K562 (cell line): ENCODE data around the gene ALS2. TPM values are rescaled to one million over a fixed set of nuclear protein-coding genes. Genes with fewer than 3 reads are reported as not detected.

Experiments used
- ASH1L ChIP-seq: fragments of 450-650 bp; IDR thresholded peaks from 2 replicates; pipeline ENCODE4 v1.6.1; 2018; ENCODE audit warnings: borderline replicate concordance, mild to moderate bottlenecking, low read depth; ENCODE audit not compliant: partially characterized antibody
- BCOR ChIP-seq: fragments of 450-650 bp; IDR thresholded peaks from 2 replicates; pipeline ENCODE4 v1.6.1; 2016
- CBFA2T2 ChIP-seq: fragments of 450-650 bp; conservative IDR thresholded peaks from 2 replicates; pipeline ENCODE4 v1.6.1; 2017; ENCODE audit warnings: mild to moderate bottlenecking
- CREBBP ChIP-seq: IDR thresholded peaks from one replicate; pipeline ENCODE4 v1.6.1; 2012; ENCODE audit warnings: low read depth, mild to moderate bottlenecking, control low read depth, inconsistent platforms, low read length
- CTCF ChIP-seq, 3 experiments: IDR thresholded peaks in 2 of 3; conservative IDR thresholded peaks in 1 of 3; 2 replicates each; pipeline ENCODE4 v1.5.1; 2011 to 2012; ENCODE audit warnings: low read length in 3 of 3, mild to moderate bottlenecking in 3 of 3, control low read depth in 2 of 3, improper control_type of control experiment in 1 of 3, inconsistent platforms in 1 of 3, low read depth in 1 of 3, mixed read lengths in 1 of 3, moderate library complexity in 1 of 3; ENCODE audit not compliant: insufficient read depth in 2 of 3
- HMG20A ChIP-seq: fragments of 450-650 bp; formaldehyde crosslinking; conservative IDR thresholded peaks from 2 replicates; pipeline ENCODE4 v1.4.0; 2020; ENCODE audit warnings: mild to moderate bottlenecking, mixed read lengths
- IRF2 ChIP-seq: sonication (generic); formaldehyde crosslinking; IDR thresholded peaks from 2 replicates; pipeline ENCODE4 v1.8.1; 2022; ENCODE audit warnings: mild to moderate bottlenecking, missing genetic modification reagents
- KAT2B ChIP-seq: IDR thresholded peaks from one replicate; pipeline ENCODE4 v1.6.1; 2012; ENCODE audit warnings: low read depth, mild to moderate bottlenecking, control low read depth, inconsistent platforms, low read length, moderate library complexity
- KHSRP ChIP-seq: fragments of 450-650 bp; IDR thresholded peaks from 2 replicates; pipeline ENCODE4 v1.6.1; 2017
- NFATC3 ChIP-seq: fragments of 450-650 bp; IDR thresholded peaks from 2 replicates; pipeline ENCODE4 v1.6.1; 2017; ENCODE audit warnings: mild to moderate bottlenecking
- PML ChIP-seq: IDR thresholded peaks from 2 replicates; pipeline ENCODE4 v1.6.1; 2012; ENCODE audit warnings: low read length, inconsistent platforms
- POLR2AphosphoS2 ChIP-seq: IDR thresholded peaks from 2 replicates; pipeline ENCODE4 v1.6.1; 2012; ENCODE audit warnings: low read length, improper control_type of control experiment
- PREB ChIP-seq: sonication (generic); formaldehyde crosslinking; IDR thresholded peaks from 2 replicates; pipeline ENCODE4 v1.8.1; 2023; ENCODE audit warnings: mild to moderate bottlenecking, missing genetic modification reagents
- SLC30A9 ChIP-seq: fragments of 250-450 bp; sonication (Bioruptor Pico); IDR thresholded peaks from 2 replicates; pipeline ENCODE4 v1.8.0; 2022; ENCODE audit warnings: mild to moderate bottlenecking, moderate library complexity
- TGIF2 ChIP-seq: sonication (generic); formaldehyde crosslinking; IDR thresholded peaks from 2 replicates; pipeline ENCODE4 v1.8.1; 2022; ENCODE audit warnings: mild to moderate bottlenecking, missing genetic modification reagents, moderate library complexity
- ZBTB1 ChIP-seq: sonication (generic); formaldehyde crosslinking; IDR thresholded peaks from 2 replicates; pipeline ENCODE4 v1.8.1; 2023; ENCODE audit warnings: missing genetic modification reagents, low read depth, mild to moderate bottlenecking, borderline replicate concordance
- ZBTB8A ChIP-seq: fragments of 450-650 bp; IDR thresholded peaks from 2 replicates; pipeline ENCODE4 v1.6.1; 2018; ENCODE audit warnings: mild to moderate bottlenecking, moderate library complexity; ENCODE audit not compliant: partially characterized antibody
- ZEB2 ChIP-seq: fragments of 450-650 bp; IDR thresholded peaks from 2 replicates; pipeline ENCODE4 v1.6.1; 2016
- ZFP91 ChIP-seq: sonication (generic); formaldehyde crosslinking; IDR thresholded peaks from 2 replicates; pipeline ENCODE4 v1.8.0; 2022; ENCODE audit warnings: mild to moderate bottlenecking, missing genetic modification reagents
- ZNF23 ChIP-seq: fragments of 250-450 bp; sonication (Bioruptor Pico); IDR thresholded peaks from 2 replicates; pipeline ENCODE4 v1.4.0; 2020; ENCODE audit warnings: mild to moderate bottlenecking
- ZNF280A ChIP-seq: fragments of 450-650 bp; IDR thresholded peaks from 2 replicates; pipeline ENCODE4 v1.6.1; 2018; ENCODE audit warnings: mild to moderate bottlenecking, low read depth; ENCODE audit not compliant: partially characterized antibody
- ZNF707 ChIP-seq: fragments of 250-450 bp; sonication (Bioruptor Pico); conservative IDR thresholded peaks from 2 replicates; pipeline ENCODE4 v1.8.0; 2022; ENCODE audit warnings: inconsistent platforms, mild to moderate bottlenecking, moderate library complexity
- polyA plus RNA-seq, 8 experiments: library from polyadenylated mRNA; depleted of rRNA in 4 of 8; stranded (reverse) in 5 of 8; unstranded in 3 of 8; fragments of >200 nt; fragmentation: Nextera tagmentation in 2 of 8; fragmentation: Illumina TruSeq in 1 of 8; extraction: Ambion mirVana in 2 of 8; extraction: Trizol in 1 of 8; gene quantifications; 2 replicates each; pipeline versions ENCODE4 v1.2.1 to v1.2.3, GENCODE V29; 2011 to 2014; ENCODE audit warnings: inconsistent platforms in 1 of 8, missing spikeins in 1 of 8
- total RNA-seq, 7 experiments: library from RNA; depleted of rRNA in 6 of 7; stranded (reverse); fragments of >200 nt in 6 of 7; fragmentation: Illumina TruSeq in 2 of 7; extraction: Trizol in 2 of 7; gene quantifications; 2 replicates each; pipeline versions ENCODE4 v1.2.1 to v1.2.3, GENCODE V29; 2011 to 2021; ENCODE audit warnings: low replicate concordance in 1 of 7

The ALS2 gene
- total and polyA plus RNA-seq, 9 of the 15 experiments (the other 6 are each of a cell fraction or from before 2014, with no cell fraction given), result 5.2 to 17.7 (median 11.6) TPM

GRCh38 chr2:201779901-201780673 is 646 bp downstream of the ALS2 start (continued):
- TF ChIP-seq PML, result no peak
- TF ChIP-seq POLR2AphosphoS2, result no peak
- no peak for TF ChIP-seq PREB
- no peak for TF ChIP-seq KAT2B
- peak; percentile 51; the same call in 1 of the 2 replicates for TF ChIP-seq ZBTB1 (CRISPR knock-in tag)
- TF ChIP-seq NFATC3, result no peak
- no peak for TF ChIP-seq ZNF707
- no peak for TF ChIP-seq CBFA2T2
- TF ChIP-seq ZNF23, result no peak
- no peak for TF ChIP-seq ZNF280A
- no peak for TF ChIP-seq CREBBP
- no peak for TF ChIP-seq ASH1L
- no peak for TF ChIP-seq BCOR
- no peak for TF ChIP-seq CTCF (IDR thresholded peaks at IDR 0.05 in 2 of 3, conservative IDR thresholded peaks at IDR 0.05 in 1 of 3; ENCODE audit: insufficient read depth in 2 of 3, low read depth in 1 of 3, low read length in 3 of 3)
- no peak for TF ChIP-seq ZBTB8A
- no peak for TF ChIP-seq ZFP91 (CRISPR knock-in tag)
- TF ChIP-seq HMG20A (CRISPR knock-in tag), result no peak
- no peak for TF ChIP-seq IRF2
- no peak for TF ChIP-seq SLC30A9 (CRISPR knock-in tag)
- no peak for TF ChIP-seq ZEB2
- TF ChIP-seq KHSRP, result no peak
- no peak for TF ChIP-seq TGIF2 (CRISPR knock-in tag)
